ENCODE results near the gene NAMPT.

DNA sequence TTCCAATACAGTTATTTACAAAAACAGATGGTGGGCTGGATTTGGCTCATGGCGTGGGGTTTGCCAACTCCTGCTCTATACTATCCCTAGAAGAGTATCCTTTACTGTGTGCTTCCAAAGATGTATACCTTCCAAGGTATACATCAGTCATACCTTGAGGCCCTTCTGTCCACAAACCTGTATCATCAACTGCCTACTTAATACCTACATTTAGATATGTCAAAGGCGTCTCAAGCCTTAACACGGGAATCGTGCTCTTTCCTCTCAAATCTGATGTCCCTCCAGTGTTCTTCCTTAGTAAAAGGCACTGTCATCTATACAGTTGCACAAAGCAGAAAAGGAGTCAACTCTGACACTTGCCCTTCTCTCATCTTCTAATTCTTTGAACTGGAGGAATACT is 36.9 kb downstream of the NAMPT start:
- TF ChIP-seq EP300 (IDR thresholded peaks at IDR 0.05) (no peak), CTCF (IDR thresholded peaks at IDR 0.05) (no peak), POLR2AphosphoS5 (IDR thresholded peaks at IDR 0.05) (no peak)
